ENCODE measurements around the gene MGLL. TPM values are rescaled to one million over a fixed set of nuclear protein-coding genes. Genes with fewer than 3 reads are reported as not detected.

MGLL gene
- total RNA-seq, 2 experiments from 2014 or later, result 0.28 to 0.29 TPM

GRCh38 chr3:127722091-127722784 lies 100.1 kb downstream of the MGLL start:
- Mint-ChIP-seq H3K27me3 (peaks cover 8% of the 10 kb centered on the region), H3K4me1 (no peaks in the 10 kb centered on the region), H3K27ac (no peak overlapping the region), H3K36me3 (no peaks in the 10 kb centered on the region), H3K9me3 (no peaks in the 10 kb centered on the region), H3K4me3 (no peak overlapping the region)
- DNase-seq, result no peak

- Mint-ChIP-seq H3K4me3 (no peak overlapping the region), H3K9me3 (no peaks in the 10 kb centered on the region), H3K27ac (no peak overlapping the region), H3K27me3 (peaks cover 8% of the 10 kb centered on the region), H3K36me3 (no peaks in the 10 kb centered on the region), H3K4me1 (no peaks in the 10 kb centered on the region)
- no peak for DNase-seq
Measured at GRCh38 chr3:127720985-127721935, 101.1 kb downstream of the MGLL start.

DNA sequence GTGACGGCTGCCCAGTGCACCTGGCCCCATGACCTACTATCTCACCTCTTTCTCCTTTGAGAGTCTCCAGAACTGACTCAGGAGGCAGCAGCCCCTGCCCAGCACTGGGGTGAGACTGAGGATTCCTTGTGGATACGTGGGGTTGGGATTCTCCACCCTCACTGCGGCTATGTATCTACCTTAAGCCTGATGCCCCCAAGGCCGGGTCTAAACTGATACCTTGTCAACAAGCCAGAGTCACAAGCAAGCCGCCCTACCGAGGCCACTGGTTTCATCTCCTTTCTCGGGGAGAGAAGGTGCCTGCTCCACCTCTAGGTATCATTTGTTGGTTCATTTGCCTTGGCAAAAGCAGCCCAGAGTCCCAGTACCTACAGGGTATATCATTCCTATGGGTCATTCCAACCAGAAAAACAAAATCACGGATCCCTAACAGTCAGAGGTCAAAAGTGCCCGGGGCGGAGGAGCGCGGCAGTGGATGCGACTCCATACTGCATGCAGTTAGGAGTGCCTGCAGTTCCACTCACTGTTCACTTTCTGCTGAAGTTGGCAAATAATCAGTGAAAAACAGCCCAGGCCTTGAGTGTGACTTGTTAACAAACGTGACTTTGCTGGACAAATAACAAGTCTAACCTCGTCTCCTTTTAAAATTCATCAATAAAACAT lies 102.0 kb downstream of the MGLL start:
- Mint-ChIP-seq H3K4me3 (no peak overlapping the region), H3K36me3 (no peaks in the 10 kb centered on the region)

GRCh38 chr3:127719369-127719768 lies 102.9 kb downstream of the MGLL start:
- Mint-ChIP-seq H3K36me3 (no peaks in the 10 kb centered on the region), H3K4me3 (no peak overlapping the region)

More for the DNA sequence above, 102.0 kb downstream of the MGLL start:
- DNase-seq, result no peak
- H3K27me3 Mint-ChIP-seq, result peaks cover 6% of the 10 kb centered on the region
- H3K9me3 Mint-ChIP-seq, result no peaks in the 10 kb centered on the region
- no peaks in the 10 kb centered on the region for H3K4me1 Mint-ChIP-seq
- H3K27ac Mint-ChIP-seq, result no peak overlapping the region

DNA sequence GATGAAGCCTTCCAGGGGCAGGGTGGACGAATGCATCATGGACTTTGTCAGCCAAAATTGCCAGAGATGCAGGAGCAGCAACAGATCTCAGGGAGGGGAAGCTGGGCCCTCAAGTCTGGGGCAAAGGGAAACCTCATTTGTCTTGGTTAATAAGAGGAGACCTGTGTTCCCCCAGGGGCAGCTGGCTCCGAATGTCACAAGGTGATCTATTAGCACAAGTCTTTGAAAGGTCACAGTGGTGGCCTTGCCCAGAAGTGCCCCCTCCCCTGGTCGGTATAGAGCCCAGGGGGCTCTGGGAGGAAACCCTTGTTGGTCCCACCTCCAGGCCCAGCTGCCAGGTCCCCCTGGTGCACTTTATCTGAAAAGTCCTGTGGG lies 103.4 kb downstream of the MGLL start:
- no peaks in the 10 kb centered on the region for H3K4me1 Mint-ChIP-seq
- H3K9me3 Mint-ChIP-seq, result no peaks in the 10 kb centered on the region
- no peak overlapping the region for H3K27ac Mint-ChIP-seq
- DNase-seq, result no peak
- H3K4me3 Mint-ChIP-seq, result no peak overlapping the region
- no peaks in the 10 kb centered on the region for H3K27me3 Mint-ChIP-seq
- H3K36me3 Mint-ChIP-seq, result no peaks in the 10 kb centered on the region

More at GRCh38 chr3:127719369-127719768, 102.9 kb downstream of the MGLL start:
- DNase-seq, result no peak
- no peaks in the 10 kb centered on the region for H3K27me3 Mint-ChIP-seq
- H3K4me1 Mint-ChIP-seq, result no peaks in the 10 kb centered on the region
- H3K27ac Mint-ChIP-seq, result no peak overlapping the region
- H3K9me3 Mint-ChIP-seq, result no peaks in the 10 kb centered on the region

DNA sequence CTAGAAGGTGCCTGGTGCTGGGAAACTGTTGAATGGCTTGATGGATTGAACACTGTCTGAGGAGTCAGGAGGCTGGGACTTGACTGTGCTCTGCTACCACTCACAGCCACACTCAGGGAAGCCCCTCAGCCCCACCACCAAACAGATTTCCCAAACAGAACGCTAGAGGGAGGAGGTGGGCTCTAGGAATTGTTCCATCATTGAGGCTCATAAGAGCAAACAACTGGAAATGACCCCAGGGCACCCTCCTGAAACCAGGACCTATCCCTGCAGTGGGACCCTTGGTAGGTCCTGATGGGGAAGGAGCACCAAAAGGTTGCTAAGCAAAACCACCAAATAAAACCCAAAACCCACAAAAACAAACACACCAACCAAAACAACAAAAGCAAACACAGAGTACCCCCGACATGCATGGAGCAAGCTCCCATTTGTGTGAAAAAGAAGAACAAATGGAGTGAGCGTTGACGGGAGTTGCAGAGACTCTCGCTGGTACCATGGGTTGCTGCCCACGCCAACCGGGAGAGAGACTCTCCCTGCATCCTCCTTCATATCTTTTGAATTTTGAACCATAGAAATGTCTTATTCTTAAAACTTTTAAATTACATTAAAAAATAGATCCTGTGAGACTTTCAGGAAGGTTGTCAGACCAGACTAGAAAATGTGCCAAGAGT lies 103.9 kb downstream of the MGLL start:
- Mint-ChIP-seq H3K4me1 (no peaks in the 10 kb centered on the region), H3K9me3 (no peaks in the 10 kb centered on the region), H3K4me3 (no peak overlapping the region), H3K27me3 (no peaks in the 10 kb centered on the region), H3K36me3 (no peaks in the 10 kb centered on the region), H3K27ac (no peak overlapping the region)
- DNase-seq, result no peak

DNA sequence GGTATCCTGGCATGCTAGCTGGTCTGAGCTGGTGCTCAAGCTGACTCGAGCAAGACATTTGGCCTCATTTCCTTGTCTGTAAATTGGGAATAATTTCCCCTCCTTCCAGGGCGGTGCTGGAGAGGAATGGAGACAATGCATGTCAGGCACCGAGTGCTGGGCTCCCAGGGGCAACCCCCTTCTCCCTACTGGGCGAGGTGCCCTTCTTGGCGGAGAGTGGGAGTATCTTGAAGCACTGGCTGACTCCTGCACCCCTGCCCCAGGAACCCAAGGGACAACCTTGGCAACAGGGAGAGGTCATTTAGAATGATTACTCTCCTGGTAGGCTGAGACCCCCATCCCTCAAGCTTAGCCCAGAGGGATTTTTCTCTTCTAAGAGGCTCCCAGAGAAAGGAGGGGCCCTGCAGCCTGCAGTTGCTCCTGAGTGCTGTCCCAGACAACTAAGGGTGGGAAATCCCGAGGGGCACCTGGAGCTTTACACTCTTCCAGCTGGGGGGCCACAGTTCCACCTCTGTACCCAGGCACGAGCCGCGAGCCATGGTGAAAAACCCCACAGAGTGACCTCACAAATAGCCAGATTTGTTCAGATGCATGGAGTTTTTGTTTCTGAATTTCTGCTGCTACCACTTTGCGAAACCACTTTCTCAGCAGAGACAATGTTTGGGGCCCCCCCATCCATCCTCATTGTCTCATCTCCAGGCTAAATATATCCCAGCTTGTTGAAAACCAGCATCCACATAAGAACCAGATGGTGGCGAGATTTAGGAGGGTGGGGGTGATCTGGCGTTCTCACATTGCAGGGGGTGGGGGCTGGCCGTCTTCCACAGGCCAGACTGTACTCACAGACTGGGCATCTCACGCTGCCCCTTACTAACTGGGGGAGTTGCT lies 104.7 kb downstream of the MGLL start:
- no peaks in the 10 kb centered on the region for H3K36me3 Mint-ChIP-seq
- no peak for DNase-seq
- H3K9me3 Mint-ChIP-seq, result no peaks in the 10 kb centered on the region
- no peaks in the 10 kb centered on the region for H3K4me1 Mint-ChIP-seq
- H3K27ac Mint-ChIP-seq, result no peak overlapping the region
- H3K4me3 Mint-ChIP-seq, result no peak overlapping the region
- H3K27me3 Mint-ChIP-seq, result no peaks in the 10 kb centered on the region

- no peak overlapping the region for H3K27ac Mint-ChIP-seq
- H3K4me1 Mint-ChIP-seq, result no peaks in the 10 kb centered on the region
- no peaks in the 10 kb centered on the region for H3K27me3 Mint-ChIP-seq
- no peaks in the 10 kb centered on the region for H3K9me3 Mint-ChIP-seq
- no peak overlapping the region for H3K4me3 Mint-ChIP-seq
- DNase-seq, result no peak
- H3K36me3 Mint-ChIP-seq, result no peaks in the 10 kb centered on the region
Measured at GRCh38 chr3:127716384-127716783, 105.9 kb downstream of the MGLL start.

GRCh38 chr3:127715532-127715931 lies 106.8 kb downstream of the MGLL start:
- Mint-ChIP-seq H3K36me3 (no peaks in the 10 kb centered on the region), H3K4me3 (no peak overlapping the region)
- no peak for DNase-seq

GRCh38 chr3:127714866-127715265 lies 107.4 kb downstream of the MGLL start:
- peaks cover 3% of the 10 kb centered on the region for H3K27me3 Mint-ChIP-seq
- H3K4me3 Mint-ChIP-seq, result no peak overlapping the region
- H3K36me3 Mint-ChIP-seq, result no peaks in the 10 kb centered on the region
- no peaks in the 10 kb centered on the region for H3K4me1 Mint-ChIP-seq
- no peak overlapping the region for H3K27ac Mint-ChIP-seq
- no peak for DNase-seq
- H3K9me3 Mint-ChIP-seq, result no peaks in the 10 kb centered on the region

More at GRCh38 chr3:127715532-127715931, 106.8 kb downstream of the MGLL start:
- Mint-ChIP-seq H3K27ac (no peak overlapping the region), H3K27me3 (peaks cover under 1% of the 10 kb centered on the region), H3K9me3 (no peaks in the 10 kb centered on the region), H3K4me1 (no peaks in the 10 kb centered on the region)

DNA sequence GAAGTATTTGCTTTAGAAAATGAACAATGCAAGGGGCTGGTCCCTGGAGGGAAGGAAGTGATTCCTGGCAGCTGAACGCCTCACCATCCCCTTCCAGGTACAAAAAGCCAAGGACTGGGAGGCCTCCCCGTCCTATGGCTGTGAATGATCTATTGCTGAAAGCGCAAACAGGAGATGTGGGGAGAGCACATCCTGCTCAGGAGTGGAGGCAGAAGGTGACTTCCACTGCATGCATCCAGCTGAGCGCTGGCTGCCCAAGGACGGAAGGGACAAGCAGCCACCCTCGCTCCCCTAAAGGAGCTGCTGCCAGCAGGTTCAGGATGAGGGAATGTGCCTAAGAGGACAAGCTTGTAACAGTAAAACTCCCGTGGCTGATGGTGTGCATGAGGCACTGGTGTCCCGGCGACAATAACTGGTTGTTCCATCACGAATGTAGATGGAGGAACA lies 108.2 kb downstream of the MGLL start:
- Mint-ChIP-seq H3K4me3 (no peak overlapping the region), H3K4me1 (no peaks in the 10 kb centered on the region), H3K9me3 (no peaks in the 10 kb centered on the region), H3K27ac (no peak overlapping the region), H3K36me3 (no peaks in the 10 kb centered on the region), H3K27me3 (peaks cover 3% of the 10 kb centered on the region)
- no peak for DNase-seq

GRCh38 chr3:127712881-127713771 lies 109.2 kb downstream of the MGLL start:
- Mint-ChIP-seq H3K4me3 (no peak overlapping the region), H3K4me1 (no peaks in the 10 kb centered on the region), H3K9me3 (no peaks in the 10 kb centered on the region), H3K36me3 (no peaks in the 10 kb centered on the region), H3K27me3 (peaks cover 3% of the 10 kb centered on the region), H3K27ac (no peak overlapping the region)
- no peak for DNase-seq

DNA sequence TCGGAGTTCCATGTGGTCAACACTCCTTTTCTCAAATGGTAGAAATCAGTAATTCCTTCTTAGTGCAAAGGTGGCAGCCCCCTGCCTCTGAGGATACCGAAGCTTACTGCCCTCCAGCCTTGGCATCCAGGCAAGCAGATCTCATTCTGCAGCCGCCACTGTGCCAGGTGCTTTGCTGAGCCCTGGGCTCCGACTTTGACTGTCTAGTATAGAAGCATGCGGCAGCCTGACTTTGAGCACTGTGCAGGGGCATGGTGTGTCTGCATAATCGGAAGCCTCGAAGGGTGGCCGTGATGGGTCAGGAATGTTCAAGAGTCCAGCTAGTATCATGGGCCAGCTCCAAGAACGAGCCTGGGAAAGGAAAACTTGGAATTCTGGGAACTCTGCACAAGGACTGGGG lies 109.9 kb downstream of the MGLL start:
- no peak overlapping the region for H3K4me3 Mint-ChIP-seq
- DNase-seq, result no peak
- H3K4me1 Mint-ChIP-seq, result no peaks in the 10 kb centered on the region
- H3K9me3 Mint-ChIP-seq, result no peaks in the 10 kb centered on the region
- peaks cover 3% of the 10 kb centered on the region for H3K27me3 Mint-ChIP-seq
- H3K27ac Mint-ChIP-seq, result no peak overlapping the region
- no peaks in the 10 kb centered on the region for H3K36me3 Mint-ChIP-seq
